HG02642 (cell line): ENCODE results near the gene RAB22A.
"Not testable (repeated sequence)": the region's sequence is repeated elsewhere in the genome, so short reads cannot be mapped to it uniquely, and the experiment has no call there.

Source experiments
- ATAC-seq: cut with Tn5 transposase; IDR thresholded peaks from one replicate; pipeline ENCODE4 v1.9.1; 2021; ENCODE audit warnings: mild to moderate bottlenecking; ENCODE audit not compliant: unreplicated experiment, poor library complexity

Gene RAB22A

GRCh38 chr20:58340853-58341252, 31.3 kb downstream of the RAB22A start:
- no peak for ATAC-seq

- no peak for ATAC-seq
Observed at GRCh38 chr20:58342104-58342945, 32.8 kb downstream of the RAB22A start.

GRCh38 chr20:58344741-58345140, 35.2 kb downstream of the RAB22A start:
- no peak for ATAC-seq

- no peak for ATAC-seq
Observed at GRCh38 chr20:58349570-58349969, 40.1 kb downstream of the RAB22A start.

GRCh38 chr20:58352468-58352867, 43.0 kb downstream of the RAB22A start:
- ATAC-seq, result no peak

GRCh38 chr20:58359441-58359840, 49.9 kb downstream of the RAB22A start:
- no peak for ATAC-seq

- ATAC-seq, result no peak
Observed at GRCh38 chr20:58360936-58361335, 51.4 kb downstream of the RAB22A start.

- ATAC-seq, result no peak
Observed at GRCh38 chr20:58361481-58362205, 52.1 kb downstream of the RAB22A start.

- no peak for ATAC-seq
Observed at GRCh38 chr20:58362206-58362516, 52.6 kb downstream of the RAB22A start.

GRCh38 chr20:58362970-58363369, 53.5 kb downstream of the RAB22A start:
- ATAC-seq, result no peak

- ATAC-seq, result no peak
Observed at GRCh38 chr20:58366866-58367265, 57.4 kb downstream of the RAB22A start.

GRCh38 chr20:58372806-58373205, 63.3 kb downstream of the RAB22A start:
- no peak for ATAC-seq

- not testable (repeated sequence) for ATAC-seq
Observed at GRCh38 chr20:58373296-58373695, 63.8 kb downstream of the RAB22A start.

- ATAC-seq, result no peak
Observed at GRCh38 chr20:58374027-58374850, 64.7 kb downstream of the RAB22A start.

GRCh38 chr20:58374906-58375758, 65.6 kb downstream of the RAB22A start:
- ATAC-seq, result no peak

GRCh38 chr20:58375759-58376352, 66.3 kb downstream of the RAB22A start:
- no peak for ATAC-seq

GRCh38 chr20:58377017-58377416, 67.5 kb downstream of the RAB22A start:
- no peak for ATAC-seq

- no peak for ATAC-seq
Observed at GRCh38 chr20:58377766-58378401, 68.4 kb downstream of the RAB22A start.

GRCh38 chr20:58378704-58379103, 69.2 kb downstream of the RAB22A start:
- ATAC-seq, result no peak
